HCT116 (cell line): ENCODE data around the gene RIMBP2. TPM values are rescaled to one million over a fixed set of nuclear protein-coding genes. Genes with fewer than 3 reads are reported as not detected.

Source experiments
- ATAC-seq: fragments of 200-7000 bp; cut with Tn5 transposase; 2 replicates; pipeline ENCODE4 v1.9.1; 2020; ENCODE audit warnings: mild to moderate bottlenecking, moderate library complexity
- BruUV-seq: library from RNA; stranded (reverse); fragments of 400-500 nt; replicated peaks from 2 replicates; lab custom pipeline; 2021; lab: Mats Ljungman, UMichigan
- CTCF ChIA-PET: fragments of 300-600 bp; sonication (Branson Sonifier 250); formaldehyde crosslinking; loops from one replicate; lab custom pipeline; 2021; ENCODE audit warnings: antibody characterized with exemption; lab: Charles Lee
- POLR2A ChIA-PET: fragments of 300-600, 350-600 bp; sonication (Branson Sonifier 250); formaldehyde crosslinking; loops from one replicate; lab custom pipeline; 2021; ENCODE audit warnings: antibody characterized with exemption; lab: Charles Lee
- RAD21 ChIA-PET, 2 experiments: fragments of 300-600 bp; sonication (Branson Sonifier 250); formaldehyde crosslinking; loops; one replicate each; lab custom pipeline; 2023; ENCODE audit warnings: low total read pairs in 2 of 2; ENCODE audit not compliant: uncharacterized antibody in 2 of 2, unreplicated experiment in 2 of 2, low non-redundant PET in 1 of 2; lab: Charles Lee
- DNase-seq: peaks from one replicate; pipeline ENCODE4 v3.0.0-alpha.2; 2010; ENCODE audit warnings: low read depth, low spot score
- H2AFZ ChIP-seq: fragments of 200-600 bp; shearing (Covaris generic), sonication (generic); 2 replicates; pipeline ENCODE4 v1.6.1; 2017; ENCODE audit warnings: low read depth, mixed run types, mixed read lengths, antibody characterized with exemption, low read length; ENCODE audit not compliant: poor library complexity, severe bottlenecking
- H3K27ac ChIP-seq: 2 replicates; pipeline ENCODE4 v1.5.1; 2012; ENCODE audit warnings: low read depth, low read length
- H3K27me3 ChIP-seq: fragments of 200-600 bp; sonication (generic); 2 replicates; pipeline ENCODE4 v1.6.1; 2016; ENCODE audit warnings: mixed run types, low read length, mixed read lengths; ENCODE audit not compliant: insufficient read depth
- H3K36me3 ChIP-seq, 2 experiments: fragments of 200-500 bp in 1 of 2; fragments of 200-600 bp in 1 of 2; sonication (Bioruptor generic) in 1 of 2; sonication (generic) in 1 of 2; 2 replicates each; pipeline versions ENCODE4 v1.5.1 to v1.6.1; 2014 to 2016; ENCODE audit warnings: low read length in 2 of 2, inconsistent platforms in 1 of 2, mixed read lengths in 1 of 2, mixed run types in 1 of 2; ENCODE audit not compliant: insufficient read depth in 2 of 2, control insufficient read depth in 1 of 2
- H3K4me1 ChIP-seq, 2 experiments: fragments of 200-600 bp in 1 of 2; sonication (generic) in 1 of 2; 2 replicates each; pipeline versions ENCODE4 v1.5.1 to v1.6.1; 2012 to 2017; ENCODE audit warnings: low read length in 2 of 2, inconsistent platforms in 1 of 2, mild to moderate bottlenecking in 1 of 2, mixed read lengths in 1 of 2, mixed run types in 1 of 2, moderate library complexity in 1 of 2; ENCODE audit not compliant: insufficient read depth in 2 of 2, control insufficient read depth in 1 of 2
- H3K4me2 ChIP-seq: fragments of 200-600 bp; sonication (generic); 2 replicates; pipeline ENCODE4 v1.6.1; 2017; ENCODE audit warnings: mixed run types, low read length, mixed read lengths
- H3K4me3 ChIP-seq, 2 experiments: fragments of 200-600 bp in 1 of 2; sonication (generic) in 1 of 2; replicated peaks in 1 of 2; 2 replicates each; pipeline ENCODE4 v1.5.1; 2011 to 2016; ENCODE audit warnings: low read length in 2 of 2, control low read depth in 1 of 2, low read depth in 1 of 2, mild to moderate bottlenecking in 1 of 2, mixed read lengths in 1 of 2, mixed run types in 1 of 2
- H3K79me2 ChIP-seq: fragments of 200-600 bp; sonication (generic); 2 replicates; pipeline ENCODE4 v1.6.1; 2017; ENCODE audit warnings: mild to moderate bottlenecking, mixed run types, low read length, moderate library complexity, mixed read lengths; ENCODE audit not compliant: insufficient read depth
- H3K9ac ChIP-seq: fragments of 200-600 bp; sonication (generic); 2 replicates; pipeline ENCODE4 v1.6.1; 2016; ENCODE audit warnings: low read length, mixed read lengths
- H3K9me2 ChIP-seq: fragments of 200-600 bp; sonication (generic), shearing (Covaris generic); 2 replicates; pipeline ENCODE4 v1.6.1; 2017; ENCODE audit warnings: mixed run types, mild to moderate bottlenecking, moderate library complexity; ENCODE audit not compliant: insufficient read depth
- H3K9me3 ChIP-seq, 2 experiments: fragments of 200-500 bp in 1 of 2; fragments of 200-600 bp in 1 of 2; sonication (Bioruptor generic) in 1 of 2; sonication (generic) in 1 of 2; 2 replicates each; pipeline ENCODE4 v1.6.1; 2014 to 2017; ENCODE audit warnings: low read length in 2 of 2, mixed read lengths in 2 of 2, inconsistent platforms in 1 of 2, low read depth in 1 of 2, mild to moderate bottlenecking in 1 of 2, mixed run types in 1 of 2, moderate library complexity in 1 of 2; ENCODE audit not compliant: control insufficient read depth in 1 of 2, insufficient read depth in 1 of 2
- H4K20me1 ChIP-seq: fragments of 200-600 bp; sonication (generic), shearing (Covaris generic); 2 replicates; pipeline ENCODE4 v1.6.1; 2017; ENCODE audit warnings: mixed run types, mild to moderate bottlenecking, moderate library complexity; ENCODE audit not compliant: insufficient read depth
- ELF1 ChIP-seq: IDR thresholded peaks from 2 replicates; pipeline ENCODE4 v1.6.1; 2012; ENCODE audit warnings: low read depth, borderline replicate concordance
- EZH2 ChIP-seq: fragments of 200-600 bp; sonication (generic); IDR thresholded peaks from 2 replicates; pipeline ENCODE4 v1.6.1; 2017; ENCODE audit warnings: antibody characterized with exemption, mixed run types
- EZH2phosphoT487 ChIP-seq: fragments of 200-600 bp; IDR thresholded peaks from 2 replicates; pipeline ENCODE4 v1.6.1; 2018; ENCODE audit warnings: antibody characterized with exemption, borderline replicate concordance
- POLR2A ChIP-seq: IDR thresholded peaks from 2 replicates; pipeline ENCODE4 v1.7.0; 2011; ENCODE audit warnings: borderline replicate concordance; ENCODE audit not compliant: insufficient read depth, insufficient read length; ENCODE audit errors: extremely low read depth
- SP1 ChIP-seq: IDR thresholded peaks from 2 replicates; pipeline ENCODE4 v1.6.1; 2012; ENCODE audit warnings: low read depth
- TCF7L2 ChIP-seq: IDR thresholded peaks from 2 replicates; pipeline ENCODE4 v1.7.0; 2011; ENCODE audit warnings: borderline replicate concordance, inconsistent platforms; ENCODE audit not compliant: insufficient read depth, insufficient read length; ENCODE audit errors: extremely low read depth
- ZFX ChIP-seq: fragments of 450-650 bp; IDR thresholded peaks from 2 replicates; pipeline ENCODE4 v1.6.1; 2017
- intact Hi-C: fragments of 100-400 bp; cut with micrococcal nuclease; formaldehyde crosslinking; loops from 2 replicates; pipeline ENCODE4 v1.10.0; 2022
- total RNA-seq: library from RNA; stranded (reverse); gene quantifications from one replicate; pipeline ENCODE4 v1.2.1, GENCODE V29; 2021; ENCODE audit not compliant: unreplicated experiment
- TF ChIP-seq, protein P1 (sequence below): IDR thresholded peaks from 2 replicates; pipeline ENCODE4 v1.6.1; 2012
- TF ChIP-seq, protein P2 (sequence below): IDR thresholded peaks from 2 replicates; pipeline ENCODE4 v1.6.1; 2012
- TF ChIP-seq, protein P3 (sequence below), 3 experiments: fragments of 200-600 bp in 1 of 3; sonication (generic) in 1 of 3; IDR thresholded peaks in 2 of 3; conservative IDR thresholded peaks in 1 of 3; 2 replicates each; pipeline ENCODE4 v1.5.1; 2012 to 2017; ENCODE audit warnings: low read depth in 2 of 3, low read length in 2 of 3, antibody characterized with exemption in 1 of 3, borderline replicate concordance in 1 of 3, control low read depth in 1 of 3, mild to moderate bottlenecking in 1 of 3, mixed read lengths in 1 of 3, mixed run types in 1 of 3, moderate library complexity in 1 of 3; ENCODE audit not compliant: insufficient read depth in 1 of 3
- TF ChIP-seq, protein P4 (sequence below): IDR thresholded peaks from 2 replicates; pipeline ENCODE4 v1.6.1; 2012; ENCODE audit warnings: low read depth

RIMBP2 gene
- total RNA-seq, 1 experiment from 2014 or later = not detected

DNA sequence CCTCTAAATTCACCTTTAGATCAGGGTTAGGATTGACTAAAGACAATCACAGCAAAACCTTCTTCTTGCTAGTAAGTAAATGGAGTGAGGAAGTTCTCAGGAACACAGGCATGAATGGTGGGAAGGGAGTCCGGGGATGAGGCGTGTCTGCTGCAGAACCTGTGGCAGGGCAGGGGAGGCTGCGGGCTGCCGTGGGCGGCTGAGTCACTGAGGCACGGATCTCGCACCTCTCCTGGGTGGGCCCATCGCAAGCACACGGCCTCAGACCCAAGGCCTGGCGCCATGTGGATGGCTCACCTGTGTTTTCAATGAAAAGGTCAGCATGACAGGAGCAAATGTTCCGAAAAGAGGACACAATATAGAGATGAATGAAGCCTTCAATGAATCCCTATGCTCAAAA is 293.0 kb downstream of the RIMBP2 start:
- CTCF ChIA-PET = no interaction called here
- DNase-seq = no peak
- ATAC-seq = no peak
- Histone ChIP-seq H2AFZ (no peak overlapping the region), H3K36me3 (no peaks in the 10 kb centered on the region), H3K9ac (no peak overlapping the region), H3K9me2 (no peaks in the 10 kb centered on the region), H3K27me3 (peaks cover 5% of the 10 kb centered on the region; the same call in 1 of the 2 replicates), H3K27ac (no peak overlapping the region), H3K79me2 (no peaks in the 10 kb centered on the region), H3K4me1 (no peaks in the 10 kb centered on the region), H3K4me2 (no peak overlapping the region), H4K20me1 (no peaks in the 10 kb centered on the region), H3K9me3 (no peaks in the 10 kb centered on the region), H3K4me3 (no peak overlapping the region)
- POLR2A ChIA-PET = no interaction called here
- TF ChIP-seq EZH2 (no peak), SP1 (no peak), TCF7L2 (no peak), POLR2A (no peak)
- TF ChIP-seq, protein P1, sequence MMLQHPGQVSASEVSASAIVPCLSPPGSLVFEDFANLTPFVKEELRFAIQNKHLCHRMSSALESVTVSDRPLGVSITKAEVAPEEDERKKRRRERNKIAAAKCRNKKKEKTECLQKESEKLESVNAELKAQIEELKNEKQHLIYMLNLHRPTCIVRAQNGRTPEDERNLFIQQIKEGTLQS = no peak
- TF ChIP-seq, protein P2, sequence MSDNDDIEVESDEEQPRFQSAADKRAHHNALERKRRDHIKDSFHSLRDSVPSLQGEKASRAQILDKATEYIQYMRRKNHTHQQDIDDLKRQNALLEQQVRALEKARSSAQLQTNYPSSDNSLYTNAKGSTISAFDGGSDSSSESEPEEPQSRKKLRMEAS = no peak
- TF ChIP-seq, protein P3, sequence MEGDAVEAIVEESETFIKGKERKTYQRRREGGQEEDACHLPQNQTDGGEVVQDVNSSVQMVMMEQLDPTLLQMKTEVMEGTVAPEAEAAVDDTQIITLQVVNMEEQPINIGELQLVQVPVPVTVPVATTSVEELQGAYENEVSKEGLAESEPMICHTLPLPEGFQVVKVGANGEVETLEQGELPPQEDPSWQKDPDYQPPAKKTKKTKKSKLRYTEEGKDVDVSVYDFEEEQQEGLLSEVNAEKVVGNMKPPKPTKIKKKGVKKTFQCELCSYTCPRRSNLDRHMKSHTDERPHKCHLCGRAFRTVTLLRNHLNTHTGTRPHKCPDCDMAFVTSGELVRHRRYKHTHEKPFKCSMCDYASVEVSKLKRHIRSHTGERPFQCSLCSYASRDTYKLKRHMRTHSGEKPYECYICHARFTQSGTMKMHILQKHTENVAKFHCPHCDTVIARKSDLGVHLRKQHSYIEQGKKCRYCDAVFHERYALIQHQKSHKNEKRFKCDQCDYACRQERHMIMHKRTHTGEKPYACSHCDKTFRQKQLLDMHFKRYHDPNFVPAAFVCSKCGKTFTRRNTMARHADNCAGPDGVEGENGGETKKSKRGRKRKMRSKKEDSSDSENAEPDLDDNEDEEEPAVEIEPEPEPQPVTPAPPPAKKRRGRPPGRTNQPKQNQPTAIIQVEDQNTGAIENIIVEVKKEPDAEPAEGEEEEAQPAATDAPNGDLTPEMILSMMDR (IDR thresholded peaks at IDR 0.05 in 2 of 3, conservative IDR thresholded peaks at IDR 0.05 in 1 of 3; ENCODE audit: borderline replicate concordance in 1 of 3, insufficient read depth in 1 of 3, low read depth in 2 of 3, low read length in 2 of 3) = no peak
- BruUV-seq = no TSS peak
- RAD21 ChIA-PET = no interaction called here
- intact Hi-C loops = no loop called here

DNA sequence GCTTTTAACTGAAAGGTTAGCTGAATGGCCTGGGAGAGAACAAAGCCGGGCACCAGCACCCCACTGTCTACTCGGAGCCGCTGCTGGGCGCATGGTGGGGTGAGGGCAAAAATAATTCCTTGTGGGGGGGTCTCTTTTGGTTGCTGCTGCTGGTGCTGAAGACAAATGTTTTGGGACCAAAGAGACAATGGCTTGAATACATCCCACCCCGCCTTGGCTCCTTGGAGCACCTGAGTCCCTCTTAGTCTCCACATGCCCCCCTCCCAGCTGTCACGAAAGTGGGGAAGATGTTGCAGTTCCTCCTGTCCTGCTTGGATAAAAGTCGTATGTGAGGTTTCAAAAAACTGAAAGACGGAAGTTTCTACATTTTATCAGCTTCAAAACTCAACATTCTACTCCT is 293.4 kb downstream of the RIMBP2 start:
- H3K9me3 ChIP-seq = no peaks in the 10 kb centered on the region
- no peak overlapping the region for H3K9ac ChIP-seq
- ChIA-PET CTCF (no interaction called here), POLR2A (no interaction called here), RAD21 (no interaction called here)
- no peak overlapping the region for H3K4me3 ChIP-seq
- no peaks in the 10 kb centered on the region for H3K4me1 ChIP-seq
- DNase-seq (no peak), ATAC-seq (no peak)
- H3K4me2 ChIP-seq = no peak overlapping the region
- H4K20me1 ChIP-seq = no peaks in the 10 kb centered on the region
- BruUV-seq = no TSS peak
- peaks cover 5% of the 10 kb centered on the region; the same call in 1 of the 2 replicates for H3K27me3 ChIP-seq
- H3K36me3 ChIP-seq = no peaks in the 10 kb centered on the region
- no peaks in the 10 kb centered on the region for H3K79me2 ChIP-seq
- intact Hi-C loops = no loop called here
- no peak overlapping the region for H3K27ac ChIP-seq
- no peaks in the 10 kb centered on the region for H3K9me2 ChIP-seq
- no peak overlapping the region for H2AFZ ChIP-seq
- TF ChIP-seq, protein P3 (IDR thresholded peaks at IDR 0.05 in 2 of 3, conservative IDR thresholded peaks at IDR 0.05 in 1 of 3; ENCODE audit: borderline replicate concordance in 1 of 3, insufficient read depth in 1 of 3, low read depth in 2 of 3, low read length in 2 of 3) = no peak
- TF ChIP-seq, protein P4, sequence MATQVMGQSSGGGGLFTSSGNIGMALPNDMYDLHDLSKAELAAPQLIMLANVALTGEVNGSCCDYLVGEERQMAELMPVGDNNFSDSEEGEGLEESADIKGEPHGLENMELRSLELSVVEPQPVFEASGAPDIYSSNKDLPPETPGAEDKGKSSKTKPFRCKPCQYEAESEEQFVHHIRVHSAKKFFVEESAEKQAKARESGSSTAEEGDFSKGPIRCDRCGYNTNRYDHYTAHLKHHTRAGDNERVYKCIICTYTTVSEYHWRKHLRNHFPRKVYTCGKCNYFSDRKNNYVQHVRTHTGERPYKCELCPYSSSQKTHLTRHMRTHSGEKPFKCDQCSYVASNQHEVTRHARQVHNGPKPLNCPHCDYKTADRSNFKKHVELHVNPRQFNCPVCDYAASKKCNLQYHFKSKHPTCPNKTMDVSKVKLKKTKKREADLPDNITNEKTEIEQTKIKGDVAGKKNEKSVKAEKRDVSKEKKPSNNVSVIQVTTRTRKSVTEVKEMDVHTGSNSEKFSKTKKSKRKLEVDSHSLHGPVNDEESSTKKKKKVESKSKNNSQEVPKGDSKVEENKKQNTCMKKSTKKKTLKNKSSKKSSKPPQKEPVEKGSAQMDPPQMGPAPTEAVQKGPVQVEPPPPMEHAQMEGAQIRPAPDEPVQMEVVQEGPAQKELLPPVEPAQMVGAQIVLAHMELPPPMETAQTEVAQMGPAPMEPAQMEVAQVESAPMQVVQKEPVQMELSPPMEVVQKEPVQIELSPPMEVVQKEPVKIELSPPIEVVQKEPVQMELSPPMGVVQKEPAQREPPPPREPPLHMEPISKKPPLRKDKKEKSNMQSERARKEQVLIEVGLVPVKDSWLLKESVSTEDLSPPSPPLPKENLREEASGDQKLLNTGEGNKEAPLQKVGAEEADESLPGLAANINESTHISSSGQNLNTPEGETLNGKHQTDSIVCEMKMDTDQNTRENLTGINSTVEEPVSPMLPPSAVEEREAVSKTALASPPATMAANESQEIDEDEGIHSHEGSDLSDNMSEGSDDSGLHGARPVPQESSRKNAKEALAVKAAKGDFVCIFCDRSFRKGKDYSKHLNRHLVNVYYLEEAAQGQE = no peak
- TF ChIP-seq ZFX = no peak
- TF ChIP-seq EZH2phosphoT487 = no peak
- TF ChIP-seq, protein P1 = no peak
- no peak for TF ChIP-seq ELF1
